Neural cell (in vitro differentiated cells): Measurements from ENCODE around the gene RAB7B.

ENCODE experiments used
- EZH2 ChIP-seq: fragments of 200-600, 300-800 bp; shearing (Covaris generic), sonication (generic); IDR thresholded peaks from 2 replicates; pipeline ENCODE4 v1.6.1; 2014; ENCODE audit warnings: antibody characterized with exemption, low read length, borderline replicate concordance, mild to moderate bottlenecking; ENCODE audit not compliant: insufficient read depth, poor library complexity, severe bottlenecking
- RAD21 ChIP-seq: fragments of 450-650 bp; conservative IDR thresholded peaks from 2 replicates; pipeline ENCODE4 v1.6.1; 2014; ENCODE audit warnings: antibody characterized with exemption, mild to moderate bottlenecking, moderate library complexity
- SMC3 ChIP-seq: fragments of 450-650 bp; conservative IDR thresholded peaks from 2 replicates; pipeline ENCODE4 v1.6.1; 2014; ENCODE audit warnings: antibody characterized with exemption, mild to moderate bottlenecking, moderate library complexity; ENCODE audit not compliant: poor library complexity
- TAF1 ChIP-seq: IDR thresholded peaks from 2 replicates; pipeline ENCODE4 v1.6.1; 2012; ENCODE audit warnings: low read depth
- TF ChIP-seq, protein P1 (sequence below): fragments of 450-650 bp; IDR thresholded peaks from 2 replicates; pipeline ENCODE4 v1.5.1; 2014; ENCODE audit warnings: antibody characterized with exemption, mild to moderate bottlenecking, moderate library complexity; ENCODE audit not compliant: poor library complexity, severe bottlenecking
- TF ChIP-seq, protein P2 (sequence below): IDR thresholded peaks from 2 replicates; pipeline ENCODE4 v1.6.1; 2012; ENCODE audit warnings: borderline replicate concordance

DNA sequence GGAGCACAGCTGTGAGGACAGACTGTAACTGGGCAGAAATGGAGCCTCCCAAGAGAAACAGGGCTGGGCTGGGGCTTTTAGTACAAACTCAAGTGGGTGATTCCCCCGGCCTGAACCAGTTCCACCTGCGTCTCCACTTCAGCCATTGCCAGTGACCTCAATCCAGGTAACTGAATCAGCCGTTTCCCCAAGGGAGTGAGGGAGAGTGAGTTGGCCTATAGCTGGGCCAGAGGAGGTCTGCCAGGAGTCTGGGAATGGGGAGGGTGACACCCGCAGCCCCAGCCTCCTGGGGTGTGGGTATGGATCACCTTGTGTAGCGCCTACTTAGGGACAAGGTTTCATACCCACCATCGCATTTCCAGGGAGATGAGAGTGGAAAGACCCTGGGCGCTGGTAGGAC lies 68.4 kb downstream of the RAB7B start:
- TF ChIP-seq, protein P1, sequence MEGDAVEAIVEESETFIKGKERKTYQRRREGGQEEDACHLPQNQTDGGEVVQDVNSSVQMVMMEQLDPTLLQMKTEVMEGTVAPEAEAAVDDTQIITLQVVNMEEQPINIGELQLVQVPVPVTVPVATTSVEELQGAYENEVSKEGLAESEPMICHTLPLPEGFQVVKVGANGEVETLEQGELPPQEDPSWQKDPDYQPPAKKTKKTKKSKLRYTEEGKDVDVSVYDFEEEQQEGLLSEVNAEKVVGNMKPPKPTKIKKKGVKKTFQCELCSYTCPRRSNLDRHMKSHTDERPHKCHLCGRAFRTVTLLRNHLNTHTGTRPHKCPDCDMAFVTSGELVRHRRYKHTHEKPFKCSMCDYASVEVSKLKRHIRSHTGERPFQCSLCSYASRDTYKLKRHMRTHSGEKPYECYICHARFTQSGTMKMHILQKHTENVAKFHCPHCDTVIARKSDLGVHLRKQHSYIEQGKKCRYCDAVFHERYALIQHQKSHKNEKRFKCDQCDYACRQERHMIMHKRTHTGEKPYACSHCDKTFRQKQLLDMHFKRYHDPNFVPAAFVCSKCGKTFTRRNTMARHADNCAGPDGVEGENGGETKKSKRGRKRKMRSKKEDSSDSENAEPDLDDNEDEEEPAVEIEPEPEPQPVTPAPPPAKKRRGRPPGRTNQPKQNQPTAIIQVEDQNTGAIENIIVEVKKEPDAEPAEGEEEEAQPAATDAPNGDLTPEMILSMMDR, result no peak
- TF ChIP-seq, protein P2, sequence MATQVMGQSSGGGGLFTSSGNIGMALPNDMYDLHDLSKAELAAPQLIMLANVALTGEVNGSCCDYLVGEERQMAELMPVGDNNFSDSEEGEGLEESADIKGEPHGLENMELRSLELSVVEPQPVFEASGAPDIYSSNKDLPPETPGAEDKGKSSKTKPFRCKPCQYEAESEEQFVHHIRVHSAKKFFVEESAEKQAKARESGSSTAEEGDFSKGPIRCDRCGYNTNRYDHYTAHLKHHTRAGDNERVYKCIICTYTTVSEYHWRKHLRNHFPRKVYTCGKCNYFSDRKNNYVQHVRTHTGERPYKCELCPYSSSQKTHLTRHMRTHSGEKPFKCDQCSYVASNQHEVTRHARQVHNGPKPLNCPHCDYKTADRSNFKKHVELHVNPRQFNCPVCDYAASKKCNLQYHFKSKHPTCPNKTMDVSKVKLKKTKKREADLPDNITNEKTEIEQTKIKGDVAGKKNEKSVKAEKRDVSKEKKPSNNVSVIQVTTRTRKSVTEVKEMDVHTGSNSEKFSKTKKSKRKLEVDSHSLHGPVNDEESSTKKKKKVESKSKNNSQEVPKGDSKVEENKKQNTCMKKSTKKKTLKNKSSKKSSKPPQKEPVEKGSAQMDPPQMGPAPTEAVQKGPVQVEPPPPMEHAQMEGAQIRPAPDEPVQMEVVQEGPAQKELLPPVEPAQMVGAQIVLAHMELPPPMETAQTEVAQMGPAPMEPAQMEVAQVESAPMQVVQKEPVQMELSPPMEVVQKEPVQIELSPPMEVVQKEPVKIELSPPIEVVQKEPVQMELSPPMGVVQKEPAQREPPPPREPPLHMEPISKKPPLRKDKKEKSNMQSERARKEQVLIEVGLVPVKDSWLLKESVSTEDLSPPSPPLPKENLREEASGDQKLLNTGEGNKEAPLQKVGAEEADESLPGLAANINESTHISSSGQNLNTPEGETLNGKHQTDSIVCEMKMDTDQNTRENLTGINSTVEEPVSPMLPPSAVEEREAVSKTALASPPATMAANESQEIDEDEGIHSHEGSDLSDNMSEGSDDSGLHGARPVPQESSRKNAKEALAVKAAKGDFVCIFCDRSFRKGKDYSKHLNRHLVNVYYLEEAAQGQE, result no peak
- TF ChIP-seq RAD21, result no peak
- no peak for TF ChIP-seq SMC3
- no peak for TF ChIP-seq EZH2
- TF ChIP-seq TAF1, result no peak
